LNCAP (cell line): ENCODE results near the gene SMPD3.

Experiments
- TF ChIP-seq, protein P1 (sequence below): fragments of 450-650 bp; IDR thresholded peaks from 2 replicates; pipeline ENCODE4 v1.5.1; 2017; ENCODE audit warnings: mild to moderate bottlenecking

SMPD3 gene

DNA sequence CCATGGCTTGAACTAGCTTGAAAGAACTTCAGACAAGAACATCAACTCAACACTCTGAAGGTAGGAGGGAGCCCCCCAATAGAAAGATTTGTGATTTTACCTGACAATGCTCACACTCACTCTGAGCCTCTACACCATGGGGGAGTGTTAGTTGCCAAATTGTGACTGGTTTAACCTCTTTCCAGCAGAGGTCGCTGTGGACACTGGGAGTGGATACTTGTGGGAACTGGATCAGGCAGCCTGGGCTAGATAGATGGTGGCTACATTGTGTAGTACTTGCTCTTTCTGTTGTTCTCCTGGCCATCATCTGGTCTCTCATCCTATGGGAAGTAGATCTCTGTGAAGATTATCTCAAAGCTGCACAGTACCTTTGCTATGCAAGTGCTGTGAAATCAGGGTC lies 2.9 kb downstream of the SMPD3 start:
- TF ChIP-seq, protein P1, sequence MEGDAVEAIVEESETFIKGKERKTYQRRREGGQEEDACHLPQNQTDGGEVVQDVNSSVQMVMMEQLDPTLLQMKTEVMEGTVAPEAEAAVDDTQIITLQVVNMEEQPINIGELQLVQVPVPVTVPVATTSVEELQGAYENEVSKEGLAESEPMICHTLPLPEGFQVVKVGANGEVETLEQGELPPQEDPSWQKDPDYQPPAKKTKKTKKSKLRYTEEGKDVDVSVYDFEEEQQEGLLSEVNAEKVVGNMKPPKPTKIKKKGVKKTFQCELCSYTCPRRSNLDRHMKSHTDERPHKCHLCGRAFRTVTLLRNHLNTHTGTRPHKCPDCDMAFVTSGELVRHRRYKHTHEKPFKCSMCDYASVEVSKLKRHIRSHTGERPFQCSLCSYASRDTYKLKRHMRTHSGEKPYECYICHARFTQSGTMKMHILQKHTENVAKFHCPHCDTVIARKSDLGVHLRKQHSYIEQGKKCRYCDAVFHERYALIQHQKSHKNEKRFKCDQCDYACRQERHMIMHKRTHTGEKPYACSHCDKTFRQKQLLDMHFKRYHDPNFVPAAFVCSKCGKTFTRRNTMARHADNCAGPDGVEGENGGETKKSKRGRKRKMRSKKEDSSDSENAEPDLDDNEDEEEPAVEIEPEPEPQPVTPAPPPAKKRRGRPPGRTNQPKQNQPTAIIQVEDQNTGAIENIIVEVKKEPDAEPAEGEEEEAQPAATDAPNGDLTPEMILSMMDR = peak; percentile 58

DNA sequence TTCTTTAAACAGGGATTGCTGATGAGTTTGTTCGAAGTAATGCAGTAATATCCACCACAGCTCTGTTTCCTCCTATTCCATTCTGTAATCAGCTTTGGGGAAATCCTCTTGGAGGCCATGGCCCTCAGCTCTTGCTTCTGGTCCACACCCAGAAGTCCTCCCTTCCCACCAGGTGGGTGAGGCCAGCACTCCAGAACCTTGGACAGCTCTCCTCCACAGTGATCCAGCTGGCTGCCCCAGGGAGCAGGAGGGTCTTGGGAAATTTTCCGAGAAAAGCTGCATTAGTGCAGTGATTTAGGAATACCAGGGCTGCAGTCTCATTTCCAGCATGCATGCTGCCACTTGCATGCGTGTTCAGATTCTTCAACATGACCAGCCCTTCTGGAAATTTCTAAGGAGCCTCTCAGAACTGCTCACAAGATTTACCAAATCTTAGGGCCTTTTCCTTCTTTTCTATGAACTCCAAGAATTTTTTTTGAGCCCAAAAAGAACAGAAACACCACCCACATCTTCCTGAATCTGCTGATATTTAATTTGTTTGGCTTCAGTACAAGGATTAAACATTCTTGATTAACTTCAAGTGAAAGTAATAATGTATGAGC lies 4.2 kb downstream of the SMPD3 start:
- TF ChIP-seq, protein P1 = no peak

DNA sequence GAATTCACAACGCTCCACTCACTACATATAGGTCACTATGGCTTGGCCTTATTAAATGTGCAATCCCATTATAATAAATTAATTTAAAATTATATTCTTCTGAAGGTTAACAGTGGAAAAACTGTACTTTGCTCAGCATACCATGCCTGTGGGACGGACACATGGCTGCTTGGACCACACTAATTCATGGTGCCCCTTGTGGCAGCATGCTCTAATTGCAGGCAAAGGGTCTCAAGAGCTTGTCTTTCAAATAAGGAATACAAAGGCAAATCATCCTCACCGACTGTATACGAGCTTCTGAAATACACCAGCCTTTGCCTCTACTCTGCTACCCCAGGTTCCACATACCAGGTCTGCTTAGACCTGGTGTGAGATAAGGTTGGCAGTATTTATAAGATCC lies 11.7 kb downstream of the SMPD3 start:
- TF ChIP-seq, protein P1 = peak; percentile 57

DNA sequence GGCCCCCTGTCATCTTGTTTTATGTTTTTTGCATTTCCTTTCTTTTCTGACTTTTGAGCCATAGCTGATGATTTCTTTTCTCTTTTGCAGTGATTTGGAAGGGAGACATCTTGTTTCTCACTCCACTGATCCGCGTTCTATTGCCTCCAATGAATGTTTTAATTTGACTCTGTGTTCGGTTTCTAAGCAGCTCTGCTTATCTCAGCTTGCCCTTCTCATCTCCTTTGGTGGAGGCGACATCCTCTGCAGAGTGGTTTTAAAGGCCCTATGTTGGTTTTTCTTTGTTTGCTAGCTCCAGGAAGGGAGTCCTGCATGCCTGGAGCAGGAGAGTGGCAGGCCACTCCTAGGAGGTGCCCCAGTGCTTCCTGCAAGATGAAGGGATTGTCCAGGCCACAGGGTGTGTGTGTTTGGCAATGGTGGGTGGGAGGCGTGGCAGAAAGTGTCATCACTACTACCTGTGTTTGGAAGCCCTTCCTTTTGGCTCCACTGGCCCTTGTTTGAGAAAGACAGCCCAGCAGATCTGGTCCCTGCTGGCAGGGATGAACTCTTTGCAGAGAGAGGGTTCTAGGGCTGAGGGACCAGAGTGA lies 13.6 kb downstream of the SMPD3 start:
- TF ChIP-seq, protein P1 = no peak

DNA sequence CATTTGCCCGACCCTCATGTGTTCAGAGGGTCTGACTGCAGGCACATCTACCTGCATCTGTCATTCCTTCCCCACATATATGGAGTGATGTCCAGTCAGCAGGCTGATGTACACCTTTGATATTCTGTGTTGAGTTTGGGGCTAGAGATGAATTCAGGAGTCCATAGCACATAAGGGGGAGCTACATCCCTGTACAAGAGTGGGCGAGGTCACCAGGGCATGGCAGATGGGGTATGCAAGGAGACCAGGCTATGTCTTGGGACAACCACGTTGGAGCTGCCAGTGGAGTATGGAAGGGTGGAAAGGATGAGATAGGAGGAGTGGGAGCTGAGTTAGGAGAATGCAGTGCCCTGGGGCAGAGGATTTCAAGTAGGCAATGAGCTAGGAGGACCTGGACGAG lies 15.0 kb downstream of the SMPD3 start:
- TF ChIP-seq, protein P1 = no peak

DNA sequence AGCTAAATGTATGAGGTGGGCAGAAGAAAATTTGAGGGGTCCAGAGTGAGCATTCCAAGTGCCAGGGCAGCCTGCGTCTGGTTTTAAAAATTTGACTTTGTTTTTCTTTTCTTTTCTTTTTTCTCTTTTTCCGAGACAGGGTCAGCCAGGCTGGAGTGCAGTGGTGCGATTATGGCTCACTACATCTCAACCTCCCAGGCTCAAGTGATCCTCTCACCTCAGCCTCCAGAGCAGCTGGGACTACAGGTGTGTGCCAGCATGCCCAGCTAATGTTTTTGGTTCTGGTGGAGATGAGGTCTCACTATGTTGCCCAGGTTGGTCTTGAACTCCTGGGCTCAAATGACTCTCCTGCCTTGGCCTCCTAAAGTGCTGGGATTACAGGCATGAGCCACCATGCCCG lies 15.6 kb downstream of the SMPD3 start:
- TF ChIP-seq, protein P1 = no peak

DNA sequence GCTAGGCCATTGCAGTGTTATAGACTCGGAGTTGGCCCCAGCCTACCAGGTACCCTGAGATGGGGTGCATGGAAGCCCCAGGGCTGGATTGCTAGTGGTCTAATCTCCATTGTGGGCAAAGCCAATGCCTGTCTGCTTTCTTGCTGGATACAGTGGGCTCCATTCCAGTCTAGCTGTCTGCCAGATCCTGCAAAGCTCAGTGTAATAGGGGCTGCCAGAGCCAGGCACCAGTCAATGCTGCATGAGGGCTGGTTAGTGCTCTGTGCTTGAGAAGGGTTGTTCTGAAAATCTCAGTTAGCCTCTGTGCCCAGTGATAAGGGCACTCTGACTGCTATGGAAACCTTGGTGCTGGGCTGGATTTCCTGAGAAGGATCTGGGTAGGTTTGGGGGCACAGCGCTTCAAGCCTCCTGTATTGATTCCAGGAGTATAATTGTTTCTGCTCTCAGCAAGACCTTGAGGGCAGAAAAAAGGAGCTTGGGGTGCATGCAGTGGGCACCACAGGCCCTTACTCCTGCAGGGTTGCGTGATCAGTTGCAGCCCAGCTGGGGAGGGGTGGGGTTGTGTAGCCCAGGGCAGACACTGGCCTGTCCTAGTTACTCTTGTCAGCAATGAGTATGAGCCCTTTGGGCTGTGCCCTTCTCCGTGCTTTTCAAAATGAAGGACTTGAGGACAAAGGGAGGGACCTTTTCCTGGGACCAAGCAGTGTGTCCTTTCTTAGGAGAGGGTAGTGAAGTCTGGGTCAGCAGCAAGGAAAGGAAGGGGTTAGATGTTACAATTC lies 19.0 kb downstream of the SMPD3 start:
- TF ChIP-seq, protein P1 = no peak
